GM23248 (cell line): ENCODE results near the gene MRNIP. TPM values are rescaled to one million over a fixed set of nuclear protein-coding genes. Genes with fewer than 3 reads are reported as not detected.

Experiments
- DNase-seq: peaks from one replicate; pipeline ENCODE4 v3.0.0-alpha.2; 2015
- H2AFZ ChIP-seq: fragments of 200-600 bp; sonication (generic); 2 replicates; pipeline ENCODE4 v1.6.1; 2016; ENCODE audit warnings: antibody characterized with exemption
- H3F3A ChIP-seq: fragments of 200-600 bp; sonication (generic); 2 replicates; pipeline ENCODE4 v1.6.1; 2016; ENCODE audit warnings: mild to moderate bottlenecking, antibody characterized with exemption, mixed run types; ENCODE audit not compliant: insufficient read depth
- H3K27ac ChIP-seq: fragments of 200-600 bp; sonication (generic); 2 replicates; pipeline ENCODE4 v1.5.1; 2016; ENCODE audit warnings: mild to moderate bottlenecking
- H3K27me3 ChIP-seq: fragments of 200-600 bp; sonication (generic); replicated peaks from 2 replicates; pipeline ENCODE4 v1.6.1; 2016; ENCODE audit warnings: mild to moderate bottlenecking; ENCODE audit not compliant: insufficient read depth
- H3K36me3 ChIP-seq: fragments of 200-600 bp; sonication (generic); 2 replicates; pipeline ENCODE4 v1.6.1; 2016; ENCODE audit warnings: low read depth, mild to moderate bottlenecking
- H3K4me1 ChIP-seq: fragments of 200-600 bp; sonication (generic); 2 replicates; pipeline ENCODE4 v1.6.1; 2016; ENCODE audit warnings: mild to moderate bottlenecking; ENCODE audit not compliant: insufficient read depth
- H3K4me2 ChIP-seq: fragments of 200-600 bp; sonication (generic); one replicate; pipeline ENCODE4 v1.6.1; 2016; ENCODE audit warnings: mild to moderate bottlenecking; ENCODE audit not compliant: unreplicated experiment
- H3K4me3 ChIP-seq: fragments of 200-600 bp; sonication (generic); 2 replicates; pipeline ENCODE4 v1.5.1; 2016; ENCODE audit warnings: mild to moderate bottlenecking
- H3K79me2 ChIP-seq: fragments of 200-600 bp; sonication (generic); 2 replicates; pipeline ENCODE4 v1.6.1; 2016; ENCODE audit warnings: mild to moderate bottlenecking; ENCODE audit not compliant: insufficient read depth
- H3K9ac ChIP-seq: fragments of 200-600 bp; sonication (generic); 2 replicates; pipeline ENCODE4 v1.6.1; 2016; ENCODE audit warnings: mild to moderate bottlenecking
- H3K9me2 ChIP-seq: fragments of 200-600 bp; sonication (generic); 2 replicates; pipeline ENCODE4 v1.6.1; 2016; ENCODE audit warnings: mixed run types, mild to moderate bottlenecking, moderate library complexity; ENCODE audit not compliant: insufficient read depth
- H3K9me3 ChIP-seq: fragments of 200-600 bp; sonication (generic); one replicate; pipeline ENCODE4 v1.6.1; 2017; ENCODE audit warnings: low read depth
- H4K20me1 ChIP-seq: fragments of 200-600 bp; sonication (generic); 2 replicates; pipeline ENCODE4 v1.6.0; 2016; ENCODE audit not compliant: insufficient read depth
- EZH2 ChIP-seq: fragments of 200-600 bp; sonication (generic); IDR thresholded peaks from 2 replicates; pipeline ENCODE4 v1.6.1; 2018; ENCODE audit warnings: antibody characterized with exemption, mild to moderate bottlenecking; ENCODE audit not compliant: insufficient read depth, poor library complexity, severe bottlenecking
- EZH2phosphoT487 ChIP-seq: fragments of 200-600 bp; sonication (generic); IDR thresholded peaks from 2 replicates; pipeline ENCODE4 v1.6.1; 2018; ENCODE audit warnings: antibody characterized with exemption, moderate library complexity, mild to moderate bottlenecking, low read depth; ENCODE audit not compliant: insufficient read depth
- WGBS, 2 experiments: methylation state at CpG; one replicate each; pipeline ENCODE4 v1.1.6; 2015 to 2017; ENCODE audit warnings: low lambda C conversion rate in 2 of 2, low coverage in 1 of 2; ENCODE audit errors: missing lambda C conversion rate in 2 of 2; 5-methylcytosine and 5-hydroxymethylcytosine counted together
- in situ Hi-C: fragments of 300-500 bp; cut with MboI; formaldehyde crosslinking; loops from 2 replicates; pipeline ENCODE4 v1.15.0; 2020
- polyA plus RNA-seq: library from polyadenylated mRNA; unstranded; fragments of >200 nt; fragmentation: Nextera tagmentation; extraction: Ambion mirVana; gene quantifications from 2 replicates; pipeline ENCODE4 v1.2.1, GENCODE V29; 2016
- total RNA-seq: library from RNA; depleted of rRNA; stranded (reverse); fragments of >200 nt; shearing (Covaris generic); gene quantifications from 2 replicates; pipeline ENCODE4 v1.2.3, GENCODE V29; 2014

MRNIP gene
- total and polyA plus RNA-seq, 2 experiments from 2014 or later: 14.1 to 17.3 TPM

GRCh38 chr5:179822059-179822432 is 36.6 kb downstream of the MRNIP start:
- H3K9me3 ChIP-seq: no peaks in the 10 kb centered on the region
- 85 to 86% methylated on average over 3 of the region's 3 CpGs for WGBS, 2 experiments
- peaks cover 20% of the 10 kb centered on the region for H3K36me3 ChIP-seq
- TF ChIP-seq EZH2phosphoT487 (no peak), EZH2 (no peak)
- H3K4me1 ChIP-seq: peaks cover 33% of the 10 kb centered on the region
- H3K27ac ChIP-seq: peak overlapping the region; percentile 91; the same call in 1 of the 2 replicates
- peak overlapping the region; percentile 97 for H3K9ac ChIP-seq
- in situ Hi-C loops: no loop called here
- H3K27me3 ChIP-seq: no peaks in the 10 kb centered on the region
- no peaks in the 10 kb centered on the region; the same call in 1 of the 2 replicates for H3F3A ChIP-seq
- no peaks in the 10 kb centered on the region for H3K9me2 ChIP-seq
- no peak overlapping the region for H2AFZ ChIP-seq
- peak overlapping the region; percentile 77 for H3K4me2 ChIP-seq
- peaks cover 11% of the 10 kb centered on the region; the same call in 1 of the 2 replicates for H4K20me1 ChIP-seq
- no peak for DNase-seq
- peaks cover 45% of the 10 kb centered on the region for H3K79me2 ChIP-seq
- H3K4me3 ChIP-seq: peak overlapping the region; percentile 78

- H2AFZ ChIP-seq: no peak overlapping the region
These were observed 37.1 kb downstream of the MRNIP start for GRCh38 chr5:179821298-179822058.

GRCh38 chr5:179820483-179821297 is 37.9 kb downstream of the MRNIP start, which contains the start of gene SQSTM1:
TSS of gene SQSTM1 (plus strand) at chr5:179820905. CDS start at chr5:179820937, 32 bp downstream.
- H3F3A ChIP-seq: no peaks in the 10 kb centered on the region; the same call in 1 of the 2 replicates
- H3K4me1 ChIP-seq: peaks cover 33% of the 10 kb centered on the region
- in situ Hi-C loops: no loop called here
- H4K20me1 ChIP-seq: peaks cover 11% of the 10 kb centered on the region; the same call in 1 of the 2 replicates
- no peak for TF ChIP-seq EZH2
- no peak for TF ChIP-seq EZH2phosphoT487
- H3K27me3 ChIP-seq: no peaks in the 10 kb centered on the region
- peaks cover 11% of the 10 kb centered on the region for H3K36me3 ChIP-seq
- H3K4me3 ChIP-seq: peak within 1 kb of the TSS; percentile 78
- DNase-seq: peak; percentile 91
- H2AFZ ChIP-seq: peak within 1 kb of the TSS; percentile 75
- 1 to 2% methylated on average over 40 to 45 of the region's 81 CpGs for WGBS, 2 experiments
- H3K9ac ChIP-seq: peak within 1 kb of the TSS; percentile 97
- H3K4me2 ChIP-seq: peak within 1 kb of the TSS; percentile 91
- peak within 1 kb of the TSS; percentile 91 for H3K27ac ChIP-seq
- no peaks in the 10 kb centered on the region for H3K9me3 ChIP-seq
- H3K79me2 ChIP-seq: peaks cover 36% of the 10 kb centered on the region
- H3K9me2 ChIP-seq: no peaks in the 10 kb centered on the region

More at GRCh38 chr5:179821298-179822058, 37.1 kb downstream of the MRNIP start:
- peak overlapping the region; percentile 97 for H3K9ac ChIP-seq
- peaks cover 39% of the 10 kb centered on the region for H3K79me2 ChIP-seq
- H3K4me1 ChIP-seq: peaks cover 33% of the 10 kb centered on the region
- no peaks in the 10 kb centered on the region for H3K9me3 ChIP-seq
- peaks cover 15% of the 10 kb centered on the region for H3K36me3 ChIP-seq
- DNase-seq: peak; percentile 98
- H3F3A ChIP-seq: no peaks in the 10 kb centered on the region; the same call in 1 of the 2 replicates
- H3K27me3 ChIP-seq: no peaks in the 10 kb centered on the region
- peaks cover 11% of the 10 kb centered on the region; the same call in 1 of the 2 replicates for H4K20me1 ChIP-seq
- TF ChIP-seq EZH2 (no peak), EZH2phosphoT487 (no peak)
- 0% methylated on average over 33 to 49 of the region's 54 CpGs for WGBS, 2 experiments
- H3K4me3 ChIP-seq: peak overlapping the region; percentile 78
- H3K4me2 ChIP-seq: peak overlapping the region; percentile 77
- in situ Hi-C loops: no loop called here
- no peaks in the 10 kb centered on the region for H3K9me2 ChIP-seq
- peak overlapping the region; percentile 91 for H3K27ac ChIP-seq

GRCh38 chr5:179820127-179820482 is 38.5 kb downstream of the MRNIP start:
- Histone ChIP-seq H3K4me3 (peak overlapping the region; percentile 78), H4K20me1 (peaks cover 11% of the 10 kb centered on the region; the same call in 1 of the 2 replicates), H3K36me3 (peaks cover 7% of the 10 kb centered on the region), H3F3A (no peaks in the 10 kb centered on the region; the same call in 1 of the 2 replicates), H3K4me2 (peak overlapping the region; percentile 91), H3K4me1 (peaks cover 33% of the 10 kb centered on the region), H3K79me2 (peaks cover 33% of the 10 kb centered on the region), H3K27me3 (no peaks in the 10 kb centered on the region), H3K9me3 (no peaks in the 10 kb centered on the region), H3K9ac (peak overlapping the region; percentile 97), H3K27ac (peak overlapping the region; percentile 91), H2AFZ (peak overlapping the region; percentile 75), H3K9me2 (no peaks in the 10 kb centered on the region)
- TF ChIP-seq EZH2phosphoT487 (no peak), EZH2 (no peak)
- peak; percentile 38 for DNase-seq
- WGBS, 2 experiments: 20 to 28% methylated on average over 11 to 12 of the region's 12 CpGs
- in situ Hi-C loops: no loop called here
